HG02981 (cell line): ENCODE data around the gene MAN1A1.

ENCODE experiments used
- ATAC-seq: cut with Tn5 transposase; IDR thresholded peaks from one replicate; pipeline ENCODE4 v1.9.1; 2021; ENCODE audit warnings: mild to moderate bottlenecking, moderate library complexity; ENCODE audit not compliant: unreplicated experiment

The MAN1A1 gene

DNA sequence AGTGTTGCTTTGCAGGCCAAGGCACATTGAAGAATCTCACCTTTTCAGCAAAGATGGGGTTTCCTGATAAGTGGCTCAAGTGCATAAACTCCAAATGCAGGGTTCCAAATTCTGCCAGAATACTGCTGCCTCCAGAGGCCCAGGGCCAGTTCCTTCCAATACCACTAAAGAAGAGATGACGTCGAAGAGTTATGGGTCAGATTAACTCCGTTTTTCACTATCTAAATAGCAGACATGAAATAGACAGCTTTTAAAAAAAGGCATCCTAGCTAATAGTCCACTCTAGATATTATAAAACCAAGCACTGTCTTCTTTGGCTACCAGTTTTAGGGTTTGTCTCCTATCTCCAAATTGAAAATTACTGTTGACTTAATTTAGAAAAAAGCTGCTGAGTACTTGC, 144.8 kb downstream of the MAN1A1 start:
- no peak for ATAC-seq

DNA sequence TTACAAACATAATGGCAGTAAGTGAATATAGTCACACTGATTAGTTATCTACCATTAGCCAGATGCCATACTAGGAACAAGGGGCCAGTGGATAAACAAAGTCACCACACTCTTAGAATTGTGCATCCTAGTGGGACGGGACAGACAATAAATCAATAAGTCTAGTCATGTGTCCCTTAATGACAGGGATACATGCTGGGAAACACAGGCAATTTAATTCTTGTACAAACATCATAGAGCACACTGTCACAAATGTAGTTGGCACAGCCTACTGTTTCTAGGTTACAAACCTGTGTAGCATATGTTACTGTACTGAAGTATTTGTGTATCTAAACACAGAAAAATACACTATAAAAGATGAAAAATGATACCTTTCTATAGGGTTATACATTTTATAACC, 148.1 kb downstream of the MAN1A1 start:
- no peak for ATAC-seq

DNA sequence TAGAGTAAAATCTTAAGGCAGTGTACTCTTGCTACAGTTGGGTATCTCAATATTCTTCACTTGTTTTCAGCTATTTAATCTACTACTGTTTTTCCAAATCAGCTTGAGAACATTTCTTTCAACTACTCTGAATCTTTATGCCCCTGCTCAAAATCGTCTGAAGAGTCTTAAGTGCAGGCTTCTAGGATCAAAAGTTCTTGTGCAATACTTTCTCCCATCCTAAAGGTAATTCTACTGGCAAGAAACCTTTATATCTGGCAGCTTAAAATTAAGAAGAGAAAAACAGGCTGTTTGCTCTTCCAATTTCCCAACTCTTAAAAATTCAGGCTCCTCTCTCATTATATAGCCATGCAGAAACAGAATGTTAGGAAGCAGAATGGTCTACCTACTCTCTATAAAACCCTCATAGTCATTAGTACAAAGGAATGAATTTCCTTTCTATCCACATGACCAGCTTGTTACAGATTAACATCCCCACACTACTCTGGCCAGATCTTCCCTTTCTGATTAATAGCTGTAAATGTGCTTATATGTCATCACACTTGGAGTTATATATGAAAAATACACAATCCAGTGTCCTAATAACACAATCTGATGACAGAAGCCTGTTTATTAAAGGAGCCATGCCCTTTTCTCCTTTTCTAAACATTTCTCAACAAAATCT, 148.9 kb downstream of the MAN1A1 start:
- no peak for ATAC-seq

DNA sequence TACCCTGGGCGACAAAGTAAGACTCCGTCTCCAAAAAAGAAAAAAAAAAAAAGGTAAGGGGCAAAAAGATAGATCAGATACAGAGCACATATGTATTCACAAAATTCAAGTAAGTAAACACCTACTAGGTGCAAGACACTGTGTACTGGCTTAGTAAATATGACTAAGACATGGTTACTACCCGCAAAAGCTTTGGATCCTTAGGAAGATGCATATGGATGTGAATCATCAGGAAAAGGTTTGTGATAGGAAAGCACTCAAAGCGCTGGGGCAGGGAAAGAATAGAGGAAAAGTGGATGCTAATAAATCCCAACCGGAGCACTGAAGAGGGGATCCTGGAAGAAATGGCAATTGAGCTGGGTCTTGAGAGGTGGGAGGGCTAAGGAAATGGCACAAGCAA, 152.3 kb downstream of the MAN1A1 start:
- no peak for ATAC-seq

DNA sequence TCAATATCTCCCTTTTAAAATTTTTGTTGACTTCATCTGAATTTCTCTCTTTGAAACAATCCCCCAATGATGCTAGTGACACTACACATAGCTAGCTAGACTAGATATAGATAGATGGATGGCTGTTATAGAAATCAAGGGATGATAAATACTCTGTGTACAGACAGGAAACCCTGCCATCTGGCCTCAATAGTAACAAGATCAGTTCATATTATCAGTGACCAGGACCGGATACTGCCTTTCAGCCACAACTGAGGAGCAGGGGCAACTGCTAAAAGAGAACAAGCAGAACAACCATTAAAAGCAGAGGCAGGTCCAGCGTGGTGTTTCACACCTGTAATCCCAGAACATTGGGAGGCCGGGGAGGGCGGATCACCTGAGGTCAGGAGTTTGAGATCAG, 152.8 kb downstream of the MAN1A1 start:
- no peak for ATAC-seq

DNA sequence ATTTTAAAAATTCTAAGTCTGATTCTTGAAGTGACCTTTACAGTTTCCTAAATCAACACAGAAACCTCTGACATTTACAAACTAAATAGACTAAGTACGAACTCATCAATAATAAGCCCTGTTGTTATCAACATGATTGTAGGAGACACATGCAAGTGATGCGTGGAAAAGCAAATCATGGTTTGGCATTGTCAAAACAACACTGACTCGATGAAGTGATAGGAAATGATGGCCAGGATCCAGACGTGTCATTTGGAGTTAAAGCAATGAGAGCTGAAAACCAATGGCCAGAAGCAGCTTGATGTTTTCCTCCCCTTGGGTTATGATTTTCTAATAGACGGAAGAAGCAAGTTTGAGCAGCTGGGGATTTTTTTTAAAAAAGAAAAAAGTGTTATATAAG, 153.7 kb downstream of the MAN1A1 start:
- no peak for ATAC-seq

DNA sequence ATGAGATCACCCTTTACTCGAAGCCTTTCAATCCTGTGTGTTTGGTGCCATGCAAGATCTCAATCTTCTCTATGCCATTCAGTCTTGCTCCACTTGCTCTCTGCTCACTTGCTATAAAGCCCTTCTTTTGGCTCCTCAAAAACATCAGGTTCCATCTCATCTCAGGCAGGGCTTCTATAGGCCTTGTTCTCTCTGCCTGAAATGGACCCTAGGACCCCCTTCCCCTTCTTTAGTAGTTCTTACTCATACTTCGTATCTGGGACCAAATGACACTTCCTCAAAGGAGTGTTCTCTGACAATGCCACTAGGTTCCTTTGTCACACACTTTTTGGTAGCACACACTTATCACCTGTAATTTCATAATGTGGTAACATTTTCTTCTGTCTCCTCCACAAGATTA, 154.4 kb downstream of the MAN1A1 start:
- no peak for ATAC-seq

DNA sequence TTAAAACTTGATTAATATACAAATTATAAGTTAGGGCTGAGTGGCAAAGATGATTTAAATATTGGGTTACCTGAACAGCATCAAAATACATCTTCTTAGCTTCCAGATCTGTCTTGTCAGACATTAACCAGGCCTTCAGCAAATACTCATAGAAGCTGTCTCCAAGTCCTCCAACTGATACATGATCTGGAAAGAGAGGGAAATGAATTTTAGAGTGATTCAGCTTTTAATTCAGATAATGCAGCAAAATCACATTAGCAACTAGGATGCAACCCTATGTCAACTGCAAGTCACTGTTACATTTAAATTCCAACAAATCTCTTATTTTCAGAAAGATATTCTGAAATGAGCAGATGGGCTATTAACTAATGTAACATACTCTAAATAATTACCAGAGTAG, 155.9 kb downstream of the MAN1A1 start:
- no peak for ATAC-seq

DNA sequence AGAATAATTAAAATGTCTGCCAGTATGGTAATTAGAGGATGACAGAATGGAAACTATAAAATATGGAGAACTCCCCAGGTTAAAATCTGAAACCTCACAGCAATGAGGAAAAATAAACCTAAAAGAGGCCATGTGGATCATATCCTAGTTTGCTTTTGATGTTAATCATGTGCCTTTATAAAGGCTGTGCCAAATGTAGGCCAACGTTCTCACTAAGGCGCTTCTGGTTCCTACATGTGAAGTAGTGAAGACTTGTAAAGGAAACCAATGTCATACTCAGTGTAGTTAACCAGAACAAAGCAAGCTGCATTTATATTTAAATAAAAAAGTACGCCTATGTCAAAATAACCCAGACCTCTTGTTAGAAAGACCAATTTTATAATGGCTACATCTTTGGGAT, 157.4 kb downstream of the MAN1A1 start:
- no peak for ATAC-seq

DNA sequence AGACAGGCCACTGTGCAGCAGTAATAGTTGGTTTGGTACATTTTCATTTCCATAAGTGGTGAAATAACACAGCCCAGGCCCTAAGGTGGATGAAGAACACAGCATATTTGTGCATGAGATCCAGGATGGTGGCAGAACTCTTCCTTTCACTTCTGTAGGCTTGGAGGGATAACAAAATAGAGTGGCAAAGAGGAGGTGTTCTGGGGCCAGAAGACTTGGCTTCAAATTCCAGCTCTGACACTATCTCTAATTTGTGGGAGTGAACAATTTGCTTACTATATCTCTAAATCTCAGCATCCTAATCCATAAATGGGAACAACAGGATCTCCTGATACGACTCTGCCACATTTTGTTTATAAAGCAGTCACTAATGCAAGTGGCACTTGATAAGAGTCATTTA, 159.4 kb downstream of the MAN1A1 start:
- no peak for ATAC-seq

DNA sequence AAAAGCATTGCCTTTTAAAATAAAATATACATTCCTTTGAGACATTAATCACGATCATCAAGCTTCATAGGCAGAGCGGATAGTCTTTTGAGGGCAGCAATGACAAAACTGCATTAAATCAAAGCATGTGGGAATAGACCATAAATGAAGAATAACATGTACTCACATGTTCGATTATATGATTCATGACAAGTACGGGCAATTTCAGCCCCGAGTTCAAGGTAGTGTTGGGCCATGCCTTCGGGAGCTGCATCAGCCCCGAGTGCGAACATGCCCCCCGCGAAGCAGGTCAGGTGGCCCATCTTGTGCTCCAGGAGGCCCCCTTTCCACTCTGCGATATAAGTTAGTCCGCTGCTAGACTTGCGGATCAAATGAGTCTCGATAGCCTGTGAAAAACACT, 160.1 kb downstream of the MAN1A1 start:
- ATAC-seq: no peak

DNA sequence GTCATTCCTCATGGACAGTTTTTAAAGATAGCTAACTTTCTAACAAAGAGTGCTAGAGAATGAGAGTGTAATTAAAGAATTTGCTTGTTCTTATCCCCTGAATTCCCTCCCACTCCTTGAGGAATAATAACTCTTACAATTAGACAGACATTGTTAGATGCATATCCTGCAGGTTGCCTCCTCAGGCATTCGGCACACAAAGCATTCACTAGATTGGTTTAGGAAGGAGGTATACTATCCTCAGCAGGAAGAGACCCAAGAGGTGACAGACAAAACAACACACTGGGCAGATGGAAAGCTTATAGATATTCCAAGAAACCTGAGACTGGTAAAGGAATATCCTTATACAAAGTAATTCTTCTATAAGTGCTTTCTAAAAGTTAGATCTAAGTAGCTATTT, 162.0 kb downstream of the MAN1A1 start:
- ATAC-seq: no peak

DNA sequence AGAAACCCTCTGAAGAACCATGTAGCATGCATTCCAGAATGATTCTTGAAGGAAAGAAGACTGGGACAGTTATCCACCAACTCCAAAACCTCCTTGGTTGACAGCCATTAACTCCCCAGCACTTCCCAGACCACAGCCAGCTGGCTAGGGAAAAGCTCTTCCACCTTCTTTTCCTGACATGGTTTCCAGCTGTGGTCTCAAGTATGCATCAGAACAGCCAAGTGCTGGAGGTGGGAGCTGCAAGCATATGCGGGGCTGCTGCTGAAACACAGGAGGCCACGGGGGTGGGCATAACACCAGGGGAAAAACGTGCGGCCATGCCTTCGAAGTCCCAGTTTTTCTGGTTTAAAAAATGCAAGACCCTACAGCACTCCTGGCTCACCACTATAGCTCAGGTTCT, 163.1 kb downstream of the MAN1A1 start:
- no peak for ATAC-seq

DNA sequence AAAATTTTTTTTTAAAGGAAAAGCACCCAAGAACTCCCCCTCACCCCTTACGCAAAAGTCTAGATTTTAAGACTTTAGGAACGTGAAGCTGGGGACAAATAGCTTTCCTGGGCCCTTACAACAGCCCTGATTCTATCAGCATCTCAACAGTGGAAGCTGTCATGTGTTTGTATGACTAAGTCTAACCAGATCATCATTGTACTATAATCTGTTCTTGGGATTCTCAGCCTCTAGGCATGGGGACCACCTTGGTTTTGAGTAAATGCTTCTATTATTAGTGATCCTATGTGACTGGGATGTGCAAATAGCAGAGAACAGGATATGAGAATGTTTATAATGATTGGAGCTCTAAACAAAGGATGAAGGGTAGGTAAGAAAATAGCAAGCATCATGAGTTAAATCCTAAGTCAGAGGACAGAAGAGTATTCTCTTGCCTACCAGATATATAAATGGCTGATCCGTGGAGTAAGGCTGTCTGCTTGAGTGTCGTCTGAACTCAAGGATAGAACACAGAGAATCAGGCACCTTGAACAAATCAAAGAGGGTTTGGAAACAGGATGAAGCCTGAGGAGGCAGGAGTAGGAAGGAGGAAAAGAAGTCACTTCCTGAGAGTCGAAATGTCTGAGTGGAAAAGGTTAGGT, 165.4 kb downstream of the MAN1A1 start:
- ATAC-seq: no peak

DNA sequence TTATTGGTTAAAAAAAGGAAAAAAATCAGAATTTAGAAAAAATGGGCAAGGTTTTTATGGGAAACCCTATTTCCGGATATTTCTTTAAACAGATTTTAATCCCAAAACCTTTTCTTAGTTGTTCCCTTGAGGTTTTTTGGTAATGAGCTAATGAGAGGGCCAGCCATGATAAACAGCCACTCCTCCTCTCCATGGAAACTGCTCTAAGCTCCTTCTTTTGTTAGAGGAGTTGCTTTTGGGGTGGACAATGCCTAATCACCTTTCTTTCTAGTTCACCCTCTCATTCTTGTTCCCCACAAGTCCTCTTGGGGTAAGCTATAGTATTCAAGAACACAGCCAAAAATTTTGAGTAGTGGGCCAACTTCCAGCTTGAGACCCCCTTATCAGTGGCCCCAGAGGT, 166.1 kb downstream of the MAN1A1 start:
- ATAC-seq: no peak

DNA sequence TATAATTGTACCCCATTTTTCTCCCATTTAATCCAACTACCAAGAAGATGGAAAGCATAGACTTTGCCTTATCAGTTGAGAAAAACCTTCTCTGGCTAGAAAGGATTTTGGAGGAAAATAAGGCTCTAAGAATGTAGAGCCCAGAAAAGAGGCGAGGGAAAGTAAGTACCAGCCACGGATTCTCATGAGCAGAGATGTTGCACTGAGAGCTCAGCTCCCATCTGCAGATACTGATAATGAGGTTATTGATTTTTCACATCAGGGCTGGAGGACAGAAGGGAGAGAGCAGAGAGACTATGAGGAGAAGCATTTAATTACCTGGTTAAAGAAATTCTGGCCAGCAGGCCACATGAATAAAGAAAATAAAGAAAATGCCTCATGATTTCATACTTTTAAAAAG, 166.7 kb downstream of the MAN1A1 start:
- ATAC-seq: no peak

DNA sequence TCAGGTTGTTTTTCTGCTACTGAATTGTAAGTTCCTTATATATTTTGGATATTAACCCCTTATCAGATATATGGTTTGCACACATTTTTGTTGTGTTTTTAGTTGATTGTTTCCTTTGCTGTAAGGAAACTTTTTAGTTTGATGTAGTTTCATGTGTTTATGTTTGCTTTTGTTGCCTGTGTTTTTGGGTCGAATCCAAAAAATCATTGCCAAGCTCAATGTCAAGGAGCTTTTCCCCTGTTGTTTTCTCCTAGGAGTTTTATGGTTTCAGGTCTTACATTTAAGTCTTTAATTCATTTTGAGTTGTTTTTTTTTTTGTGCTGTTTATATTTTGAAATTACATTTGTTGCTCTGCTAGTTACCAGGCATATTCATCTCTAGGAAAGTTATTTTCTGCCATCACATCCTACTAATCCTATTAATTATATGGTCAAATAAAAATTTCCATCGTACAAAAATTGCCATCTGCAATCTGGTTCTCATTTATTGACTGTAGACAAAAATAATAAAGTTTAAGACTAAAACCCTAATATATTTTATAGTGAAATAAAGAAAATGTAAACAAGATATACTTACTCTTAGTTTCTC, 167.3 kb downstream of the MAN1A1 start:
- ATAC-seq: no peak

DNA sequence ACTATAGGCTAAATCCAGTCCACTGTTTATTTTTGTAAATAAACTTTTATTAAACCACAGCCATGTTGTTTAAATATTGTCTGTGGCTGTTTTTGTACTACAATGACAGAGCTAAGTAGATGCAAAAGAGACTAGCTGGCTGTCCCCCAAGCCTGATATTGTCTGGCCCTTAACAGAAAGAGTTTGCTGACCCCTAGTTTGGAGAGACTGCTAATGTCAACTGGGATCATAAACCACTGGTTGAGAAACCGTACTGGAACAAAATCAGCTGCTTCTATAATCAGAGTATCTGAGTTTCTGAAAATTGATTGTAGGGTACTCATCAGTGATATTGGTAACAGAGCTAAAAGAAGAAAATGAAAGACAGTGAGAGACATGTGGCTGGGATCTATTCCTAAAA, 168.5 kb downstream of the MAN1A1 start:
- no peak for ATAC-seq

DNA sequence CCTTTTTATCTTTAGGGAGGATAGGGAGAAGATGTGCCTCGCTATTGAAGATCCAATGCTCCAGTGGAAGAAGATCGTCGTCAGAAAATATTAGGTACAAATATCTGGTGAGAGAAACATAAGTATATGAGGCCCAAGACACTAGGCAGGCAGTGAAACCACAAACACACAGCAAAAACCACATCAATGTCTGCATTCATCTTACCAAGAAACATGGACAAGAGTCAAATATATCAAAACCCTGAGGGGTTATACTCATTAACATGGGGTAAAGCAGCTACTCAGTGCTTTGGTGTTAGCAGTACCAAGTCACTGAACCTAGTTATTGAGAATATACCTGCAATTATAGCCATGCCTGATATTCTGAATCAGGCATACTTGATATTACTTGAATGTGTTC, 169.7 kb downstream of the MAN1A1 start:
- ATAC-seq: no peak

DNA sequence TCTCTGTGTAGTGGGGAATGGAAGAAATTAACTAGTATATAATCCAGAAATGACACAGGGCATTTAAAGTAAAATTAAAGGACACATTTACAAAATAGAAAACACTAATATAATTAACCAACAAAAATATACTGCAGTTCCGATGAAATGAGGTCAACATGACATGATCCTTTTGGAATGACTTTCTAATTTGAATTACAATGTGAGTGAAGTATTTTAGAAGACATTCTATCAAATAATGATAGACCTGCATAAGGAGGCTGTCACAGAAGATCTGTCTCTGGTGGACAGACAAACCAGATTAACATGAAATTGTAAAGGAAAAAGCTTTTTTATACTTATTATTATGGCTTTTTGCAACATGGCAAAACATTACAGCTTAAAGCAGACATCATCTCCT, 170.5 kb downstream of the MAN1A1 start:
- ATAC-seq: no peak

DNA sequence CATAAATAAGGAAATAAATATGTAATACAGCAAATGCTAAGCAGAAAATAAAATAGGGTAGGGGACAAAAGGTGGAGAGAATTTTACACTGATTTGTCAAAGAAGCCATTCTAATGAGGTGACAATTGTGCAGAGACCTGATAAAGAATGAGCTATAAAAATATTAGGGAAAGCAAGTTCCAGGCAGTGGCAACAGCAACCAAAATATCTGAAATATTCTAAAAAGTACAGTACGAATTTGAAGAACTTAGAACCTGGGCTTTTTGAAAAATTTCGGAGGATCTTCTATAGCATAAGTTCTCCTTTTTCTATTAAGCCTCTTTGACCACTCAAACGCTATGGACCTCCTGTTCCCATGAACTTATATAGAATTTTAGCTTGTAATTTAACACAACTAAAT, 173.1 kb downstream of the MAN1A1 start:
- ATAC-seq: no peak

DNA sequence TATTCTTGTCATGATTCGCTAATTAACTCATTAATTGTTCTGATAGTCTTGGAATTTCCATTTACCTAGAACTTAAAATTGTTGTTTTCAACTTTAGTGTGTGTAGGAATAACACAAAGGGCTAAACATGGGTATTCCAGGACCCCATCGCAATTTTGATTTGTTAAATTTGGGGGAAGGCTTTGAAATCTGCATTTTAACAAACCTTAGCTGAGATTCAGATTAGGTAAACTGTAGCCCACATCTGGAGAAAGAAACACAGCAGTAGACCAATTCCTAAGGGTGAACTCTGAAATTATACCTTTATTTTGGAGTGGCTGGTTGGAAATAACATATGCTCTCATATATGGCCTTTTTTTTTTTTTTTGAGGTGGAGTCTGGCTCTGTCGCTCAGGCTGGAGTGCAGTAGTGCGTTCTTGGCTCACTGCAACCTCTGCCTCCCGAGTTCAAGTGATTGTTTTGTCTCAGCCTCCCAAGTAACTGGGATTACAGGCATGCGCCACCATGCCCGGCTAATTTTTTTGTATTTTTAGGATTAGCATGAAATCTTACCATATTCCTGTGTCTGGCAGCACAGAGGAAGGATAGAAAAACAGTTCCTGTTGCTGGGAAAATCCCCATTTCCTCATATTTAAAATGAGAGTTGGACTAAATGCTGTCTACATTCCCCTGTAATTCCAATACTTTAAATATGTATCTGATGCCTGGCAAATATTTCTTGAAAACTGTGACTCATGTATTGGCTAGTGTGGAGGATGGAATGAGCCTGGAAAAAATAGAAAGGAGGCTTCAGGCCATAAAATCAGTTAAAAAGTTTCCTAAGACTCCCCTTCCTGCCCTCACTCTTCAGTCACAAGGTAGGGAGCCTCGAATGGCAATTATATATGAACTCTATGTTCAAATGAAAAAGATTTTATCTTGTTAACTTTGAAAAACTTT, 174.4 kb downstream of the MAN1A1 start:
- no peak for ATAC-seq
